Testis (tissue), 3 donors: ENCODE measurements around the gene RSU1. TPM values are rescaled to one million over a fixed set of nuclear protein-coding genes. Genes with fewer than 3 reads are reported as not detected.

Source experiments
- DNase-seq: peaks from one replicate; pipeline ENCODE4 v3.0.0-alpha.2; 2019
- H3K27ac ChIP-seq, 2 donors: fragments of 200-600 bp; sonication (generic); one replicate each; pipeline ENCODE4 v1.5.1; 2019
- H3K27me3 ChIP-seq: fragments of 200-600 bp; sonication (generic); one replicate; pipeline ENCODE4 v1.5.1; 2019
- H3K36me3 ChIP-seq: fragments of 200-600 bp; sonication (generic); one replicate; pipeline ENCODE4 v1.5.1; 2017; ENCODE audit warnings: low read depth; ENCODE audit errors: missing control alignments
- H3K4me1 ChIP-seq: fragments of 200-600 bp; sonication (generic); one replicate; pipeline ENCODE4 v1.5.1; 2019
- H3K4me3 ChIP-seq, 2 donors: fragments of 200-600 bp; sonication (generic); one replicate each; pipeline ENCODE4 v1.5.1; 2017 to 2019
- H3K9me3 ChIP-seq: fragments of 200-600 bp; sonication (generic); one replicate; pipeline ENCODE4 v1.5.1; 2017
- POLR2A ChIP-seq: fragments of 450-650 bp; IDR thresholded peaks from one replicate; pipeline ENCODE4 v1.6.1; 2017; ENCODE audit warnings: antibody characterized with exemption, mild to moderate bottlenecking, moderate library complexity
- WGBS, 2 donors: methylation state at CpG; one replicate each; pipeline ENCODE4 v1.1.5; 2018; 5-methylcytosine and 5-hydroxymethylcytosine counted together
- intact Hi-C: fragments of 100-400 bp; cut with DNase I; formaldehyde crosslinking; loops from one replicate; pipeline ENCODE4 v1.15.1; 2023; ENCODE audit warnings: low total_unique reads
- polyA plus RNA-seq: library from polyadenylated mRNA; stranded (reverse); fragments of 350-450 nt; fragmentation: Illumina TruSeq; extraction: RNeasy Lipid Tissue Mini Kit (QIAGEN cat#74804); gene quantifications from one replicate; pipeline ENCODE4 v1.2.3, GENCODE V29; 2014; ENCODE audit warnings: low read depth, low replicate concordance; ENCODE audit not compliant: insufficient read depth
- total RNA-seq, 2 donors: library from RNA; depleted of rRNA; stranded (reverse); fragments of >200 nt; gene quantifications; one replicate each; pipeline ENCODE4 v1.2.3, GENCODE V29; 2016
- TF ChIP-seq, protein P1 (sequence below), 3 experiments: fragments of 450-650 bp in 2 of 3; fragments of 200-600 bp in 1 of 3; sonication (generic) in 1 of 3; IDR thresholded peaks; one replicate each; pipeline ENCODE4 v1.5.1; 2016 to 2019; ENCODE audit warnings: antibody characterized with exemption in 3 of 3, mild to moderate bottlenecking in 2 of 3, moderate library complexity in 1 of 3

Gene RSU1
- total and polyA plus RNA-seq, 3 donors from 2014 or later, result 26.0 to 38.4 (median 27.3) TPM

DNA sequence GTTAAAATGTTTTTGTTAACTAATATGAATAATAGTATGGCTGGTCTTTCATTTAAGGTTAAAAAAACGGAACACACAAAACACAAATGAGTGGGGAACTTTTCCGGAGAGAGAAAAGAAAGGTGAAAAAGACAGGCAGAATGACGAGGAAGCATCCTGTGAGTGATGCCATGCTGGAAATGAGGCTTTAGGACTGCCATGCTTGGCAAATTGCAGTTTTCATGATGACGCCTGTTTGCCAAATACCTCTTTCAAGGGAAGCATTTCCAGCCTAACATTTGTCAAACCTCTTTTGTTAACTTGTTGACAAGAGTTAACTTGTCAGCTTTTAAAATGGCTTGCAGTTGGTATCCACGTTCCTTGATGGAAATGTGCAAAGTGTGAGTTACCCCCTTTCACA lies 127.5 kb downstream of the RSU1 start:
- H3K27me3 ChIP-seq, result no peaks in the 10 kb centered on the region
- H3K36me3 ChIP-seq, result no peaks in the 10 kb centered on the region
- TF ChIP-seq, protein P1, sequence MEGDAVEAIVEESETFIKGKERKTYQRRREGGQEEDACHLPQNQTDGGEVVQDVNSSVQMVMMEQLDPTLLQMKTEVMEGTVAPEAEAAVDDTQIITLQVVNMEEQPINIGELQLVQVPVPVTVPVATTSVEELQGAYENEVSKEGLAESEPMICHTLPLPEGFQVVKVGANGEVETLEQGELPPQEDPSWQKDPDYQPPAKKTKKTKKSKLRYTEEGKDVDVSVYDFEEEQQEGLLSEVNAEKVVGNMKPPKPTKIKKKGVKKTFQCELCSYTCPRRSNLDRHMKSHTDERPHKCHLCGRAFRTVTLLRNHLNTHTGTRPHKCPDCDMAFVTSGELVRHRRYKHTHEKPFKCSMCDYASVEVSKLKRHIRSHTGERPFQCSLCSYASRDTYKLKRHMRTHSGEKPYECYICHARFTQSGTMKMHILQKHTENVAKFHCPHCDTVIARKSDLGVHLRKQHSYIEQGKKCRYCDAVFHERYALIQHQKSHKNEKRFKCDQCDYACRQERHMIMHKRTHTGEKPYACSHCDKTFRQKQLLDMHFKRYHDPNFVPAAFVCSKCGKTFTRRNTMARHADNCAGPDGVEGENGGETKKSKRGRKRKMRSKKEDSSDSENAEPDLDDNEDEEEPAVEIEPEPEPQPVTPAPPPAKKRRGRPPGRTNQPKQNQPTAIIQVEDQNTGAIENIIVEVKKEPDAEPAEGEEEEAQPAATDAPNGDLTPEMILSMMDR (IDR thresholded peaks at IDR 0.05), result no peak
- no peak for TF ChIP-seq POLR2A
- H3K4me1 ChIP-seq, result no peaks in the 10 kb centered on the region
- H3K4me3 ChIP-seq, result no peak overlapping the region
- no peaks in the 10 kb centered on the region for H3K9me3 ChIP-seq
- 81% methylated on average over 5 of the region's 5 CpGs for WGBS, 2 donors
- no peak overlapping the region for H3K27ac ChIP-seq
- intact Hi-C loops, result no loop called here
- DNase-seq, result no peak

DNA sequence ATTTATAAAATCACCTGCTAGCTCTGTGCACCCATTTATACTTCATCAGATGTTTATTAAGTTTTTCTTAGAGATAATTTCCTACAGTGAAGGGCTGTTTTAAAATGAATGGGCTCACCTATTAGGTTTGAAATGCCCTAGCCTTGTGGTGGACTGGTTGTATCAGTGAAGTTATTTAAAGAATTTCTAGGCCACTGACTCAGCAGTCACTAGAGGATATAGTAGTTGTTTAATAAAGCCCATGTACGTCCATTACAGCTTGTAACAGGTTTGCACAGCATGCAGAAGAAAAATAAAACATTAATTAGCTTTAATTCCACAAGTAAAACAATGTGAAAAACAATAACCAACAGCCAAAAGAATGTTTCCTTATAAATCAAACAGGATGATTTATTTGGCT lies 128.0 kb downstream of the RSU1 start:
- Histone ChIP-seq H3K36me3 (no peaks in the 10 kb centered on the region), H3K4me1 (no peaks in the 10 kb centered on the region), H3K4me3 (no peak overlapping the region), H3K27me3 (no peaks in the 10 kb centered on the region), H3K27ac (no peak overlapping the region), H3K9me3 (no peaks in the 10 kb centered on the region)
- DNase-seq, result no peak
- TF ChIP-seq POLR2A, result no peak
- TF ChIP-seq, protein P1 (IDR thresholded peaks at IDR 0.05), result no peak
- WGBS, 2 donors, result 71 to 88% methylated on average over 1 of the region's 1 CpG
- intact Hi-C loops, result no loop called here

DNA sequence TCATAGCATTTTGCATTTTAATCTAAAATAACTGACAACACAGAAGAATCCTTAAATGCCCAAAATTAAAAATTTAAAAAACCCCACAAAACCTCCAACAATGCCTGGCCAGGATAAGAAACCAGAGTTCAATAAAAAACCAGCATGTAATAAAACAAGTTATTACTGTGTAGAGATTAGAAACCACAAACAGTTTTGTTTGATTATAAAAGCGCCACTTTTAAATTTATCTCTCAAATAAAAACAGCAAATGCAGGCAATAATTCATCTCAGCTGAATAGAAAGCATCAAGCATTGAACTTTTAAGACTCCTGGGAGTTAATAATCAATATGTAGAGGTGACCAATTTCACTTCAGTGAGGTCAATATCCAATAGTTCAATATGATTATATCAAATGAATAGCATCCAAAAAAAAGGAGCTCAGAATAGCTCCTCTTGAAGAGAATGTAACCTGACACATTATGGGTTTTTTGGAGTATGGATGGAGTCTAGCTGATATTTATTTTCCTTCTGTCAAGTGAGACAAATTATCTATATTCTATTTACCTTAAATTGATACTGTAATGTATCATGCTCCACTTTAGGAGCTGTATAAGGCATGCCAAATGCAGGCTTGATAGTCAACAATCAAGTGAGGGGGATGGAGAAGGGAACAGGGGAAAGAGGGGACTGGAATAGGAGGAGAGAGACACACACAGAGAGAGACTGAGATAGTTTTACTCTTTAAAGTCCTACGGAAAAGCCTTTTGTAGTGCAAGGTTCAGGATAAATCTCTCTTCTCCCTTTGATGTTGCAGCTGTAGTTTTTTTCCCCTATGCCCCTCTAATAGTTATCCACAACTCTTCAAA lies 130.9 kb downstream of the RSU1 start:
- intact Hi-C loops, result no loop called here
- Histone ChIP-seq H3K27ac (no peak overlapping the region), H3K36me3 (no peaks in the 10 kb centered on the region), H3K9me3 (no peaks in the 10 kb centered on the region), H3K4me3 (no peak overlapping the region), H3K4me1 (no peaks in the 10 kb centered on the region), H3K27me3 (no peaks in the 10 kb centered on the region)
- WGBS, 2 donors, result 81 to 82% methylated on average over 2 of the region's 2 CpGs
- no peak for TF ChIP-seq POLR2A
- TF ChIP-seq, protein P1 (IDR thresholded peaks at IDR 0.05), result no peak
- DNase-seq, result no peak

DNA sequence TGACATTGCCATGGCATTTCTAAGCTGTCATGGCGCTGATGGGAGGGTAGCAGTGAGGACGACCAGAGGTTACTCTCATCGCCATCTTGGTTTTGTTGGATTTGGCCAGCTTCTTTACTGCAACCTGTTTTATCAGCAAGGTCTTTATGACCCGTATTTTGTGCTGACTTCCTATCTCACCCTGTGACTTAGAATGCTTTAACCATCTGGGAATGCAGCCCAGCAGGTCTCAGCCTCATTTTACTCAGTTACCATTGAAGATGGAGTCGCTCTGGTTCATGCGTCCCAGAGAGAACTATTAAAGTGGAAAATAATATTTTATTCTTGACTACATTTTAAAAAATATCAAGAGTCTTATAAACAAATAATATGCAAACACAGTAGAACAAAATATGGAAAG lies 131.7 kb downstream of the RSU1 start:
- TF ChIP-seq, protein P1 (IDR thresholded peaks at IDR 0.05), result no peak
- TF ChIP-seq POLR2A, result no peak
- no peak for DNase-seq
- Histone ChIP-seq H3K9me3 (no peaks in the 10 kb centered on the region), H3K27me3 (no peaks in the 10 kb centered on the region), H3K4me1 (no peaks in the 10 kb centered on the region), H3K36me3 (no peaks in the 10 kb centered on the region), H3K4me3 (no peak overlapping the region), H3K27ac (no peak overlapping the region)
- WGBS, 2 donors, result 86 to 89% methylated on average over 6 of the region's 6 CpGs
- intact Hi-C loops, result no loop called here

DNA sequence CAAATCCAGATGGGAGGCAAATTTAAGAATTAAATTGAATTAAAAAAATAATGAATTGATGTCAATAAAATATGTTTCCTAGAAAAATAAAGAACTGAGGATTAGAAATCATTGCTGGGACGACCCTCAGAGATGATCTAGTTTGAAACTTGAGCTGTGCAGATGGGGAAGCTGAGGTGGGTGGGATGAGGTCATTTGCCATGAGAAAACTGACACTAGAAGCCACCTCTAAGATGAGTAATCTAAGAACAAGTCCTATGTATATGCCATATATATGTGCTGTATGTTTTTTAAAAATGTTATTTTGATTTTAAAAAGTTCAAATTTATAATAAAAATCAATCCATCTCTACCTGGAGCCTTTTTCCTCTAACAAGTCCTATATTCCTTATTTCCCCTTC lies 135.7 kb downstream of the RSU1 start:
- TF ChIP-seq, protein P1 (IDR thresholded peaks at IDR 0.05), result no peak
- TF ChIP-seq POLR2A, result no peak
- no peak for DNase-seq
- H3K36me3 ChIP-seq, result no peaks in the 10 kb centered on the region
- whole genome bisulfite sequencing, 2 donors, result 79 to 84% methylated on average over 1 of the region's 1 CpG
- intact Hi-C loops, result no loop called here
- no peaks in the 10 kb centered on the region for H3K4me1 ChIP-seq
- no peak overlapping the region for H3K4me3 ChIP-seq
- no peak overlapping the region for H3K27ac ChIP-seq
- no peaks in the 10 kb centered on the region for H3K27me3 ChIP-seq
- H3K9me3 ChIP-seq, result no peaks in the 10 kb centered on the region
